BLaER1 treated with 17β-estradiol and CSF1 and Interleukin-3, amounts not matched to agents 10 nM and 100 nM (cell line): ENCODE data around the gene GRAMD1B.

ENCODE experiments used
- H3K27ac ChIP-seq, 11 experiments: shearing (Covaris generic); formaldehyde crosslinking; 2 replicates each; pipeline ENCODE4 v1.8.1; 2022
- H3K27me3 ChIP-seq, 11 experiments: shearing (Covaris generic); formaldehyde crosslinking; 2 replicates each; pipeline ENCODE4 v1.8.1; 2022
- H3K36me3 ChIP-seq, 11 experiments: shearing (Covaris generic); formaldehyde crosslinking; 2 replicates each; pipeline ENCODE4 v1.8.1; 2022
- H3K4me1 ChIP-seq, 10 experiments: shearing (Covaris generic); formaldehyde crosslinking; 2 replicates each; pipeline ENCODE4 v1.8.1; 2022
- H3K4me2 ChIP-seq, 11 experiments: shearing (Covaris generic); formaldehyde crosslinking; 2 replicates each; pipeline ENCODE4 v1.8.1; 2022
- H3K4me3 ChIP-seq, 10 experiments: shearing (Covaris generic); formaldehyde crosslinking; 2 replicates each; pipeline ENCODE4 v1.8.1; 2022
- H3K9ac ChIP-seq, 11 experiments: shearing (Covaris generic); formaldehyde crosslinking; 2 replicates each; pipeline ENCODE4 v1.8.1; 2022
- H3K9me3 ChIP-seq, 11 experiments: shearing (Covaris generic); formaldehyde crosslinking; replicated peaks in 1 of 11; 2 replicates each; pipeline ENCODE4 v1.8.1; 2022
- H4K20me1 ChIP-seq, 11 experiments: shearing (Covaris generic); formaldehyde crosslinking; 2 replicates each; pipeline ENCODE4 v1.8.1; 2022
- Cebpa-rat ChIP-seq, 11 experiments: shearing (Covaris generic); IDR thresholded peaks; 2 replicates each; pipeline ENCODE4 v1.8.1; 2022

GRAMD1B gene

GRCh38 chr11:123434911-123435310, 4.8 kb downstream of the GRAMD1B start:
- no peak overlapping the region for H3K27ac ChIP-seq
- no peak overlapping the region for H3K9ac ChIP-seq
- peaks cover 0 to 11% (median 0%) of the 10 kb centered on the region in 11 experiments; a peak in 1 of 22 replicates for H4K20me1 ChIP-seq
- TF ChIP-seq Cebpa-rat (IDR thresholded peaks at IDR 0.05) = no peak
- no peak overlapping the region for H3K4me3 ChIP-seq
- H3K36me3 ChIP-seq = peaks cover 0 to 26% (median 0%) of the 10 kb centered on the region in 11 experiments; a peak in 9 of 22 replicates
- H3K9me3 ChIP-seq = peaks cover 0 to 2% (median 0%) of the 10 kb centered on the region in 11 experiments; a peak in 1 of 22 replicates
- no peaks in the 10 kb centered on the region for H3K27me3 ChIP-seq
- H3K4me1 ChIP-seq = peaks cover 38 to 58% (median 52%) of the 10 kb centered on the region in 10 experiments
- peak overlapping the region in 5 of 11 experiments; percentile 25 to 73 (median 56); a peak in 10 of 22 replicates for H3K4me2 ChIP-seq

- H4K20me1 ChIP-seq = peaks cover 0 to 11% (median 0%) of the 10 kb centered on the region in 11 experiments; a peak in 1 of 22 replicates
- H3K27me3 ChIP-seq = no peaks in the 10 kb centered on the region
- no peak overlapping the region for H3K27ac ChIP-seq
- H3K9me3 ChIP-seq = peaks cover 0 to 17% (median 8%) of the 10 kb centered on the region in 11 experiments; a peak in 11 of 22 replicates
- peaks cover 0 to 42% (median 6%) of the 10 kb centered on the region in 11 experiments; a peak in 13 of 22 replicates for H3K36me3 ChIP-seq
- peaks cover 29 to 48% (median 39%) of the 10 kb centered on the region in 10 experiments for H3K4me1 ChIP-seq
- H3K9ac ChIP-seq = no peak overlapping the region
- no peak for TF ChIP-seq Cebpa-rat (IDR thresholded peaks at IDR 0.05)
- H3K4me2 ChIP-seq = no peak overlapping the region; a peak in 1 of 22 replicates
- no peak overlapping the region for H3K4me3 ChIP-seq
Measured at GRCh38 chr11:123437236-123437979, 7.3 kb downstream of the GRAMD1B start.

- peaks cover 0 to 42% (median 6%) of the 10 kb centered on the region in 11 experiments; a peak in 13 of 22 replicates for H3K36me3 ChIP-seq
- H3K4me1 ChIP-seq = peaks cover 26 to 43% (median 31%) of the 10 kb centered on the region in 10 experiments
- no peak overlapping the region for H3K27ac ChIP-seq
- no peaks in the 10 kb centered on the region for H3K27me3 ChIP-seq
- peaks cover 0 to 25% (median 10%) of the 10 kb centered on the region in 11 experiments; a peak in 14 of 22 replicates for H3K9me3 ChIP-seq
- TF ChIP-seq Cebpa-rat (IDR thresholded peaks at IDR 0.05) = no peak
- no peak overlapping the region for H3K4me3 ChIP-seq
- peaks cover 0 to 11% (median 0%) of the 10 kb centered on the region in 11 experiments; a peak in 1 of 22 replicates for H4K20me1 ChIP-seq
- H3K9ac ChIP-seq = no peak overlapping the region
- peak overlapping the region in 9 of 11 experiments; percentile 30 to 67 (median 50); a peak in 15 of 22 replicates for H3K4me2 ChIP-seq
Measured at GRCh38 chr11:123438131-123438627, 8.1 kb downstream of the GRAMD1B start.

GRCh38 chr11:123439616-123440015, 9.5 kb downstream of the GRAMD1B start:
- H3K4me1 ChIP-seq = peaks cover 23 to 44% (median 29%) of the 10 kb centered on the region in 10 experiments
- peak overlapping the region; percentile 30 to 67 (median 50) for H3K4me2 ChIP-seq

GRCh38 chr11:123441161-123441560, 11.1 kb downstream of the GRAMD1B start:
- Histone ChIP-seq H3K9ac (no peak overlapping the region), H3K4me2 (no peak overlapping the region), H3K9me3 (peaks cover 0 to 31% (median 13%) of the 10 kb centered on the region in 11 experiments; a peak in 14 of 22 replicates), H3K27me3 (no peaks in the 10 kb centered on the region), H3K4me1 (peaks cover 18 to 36% (median 28%) of the 10 kb centered on the region in 10 experiments), H3K36me3 (peaks cover 0 to 52% (median 16%) of the 10 kb centered on the region in 11 experiments; a peak in 13 of 22 replicates), H3K4me3 (no peak overlapping the region), H3K27ac (no peak overlapping the region), H4K20me1 (peaks cover 0 to 11% (median 0%) of the 10 kb centered on the region in 11 experiments; a peak in 1 of 22 replicates)
- TF ChIP-seq Cebpa-rat (IDR thresholded peaks at IDR 0.05) = no peak

More at GRCh38 chr11:123439616-123440015, 9.5 kb downstream of the GRAMD1B start:
- TF ChIP-seq Cebpa-rat (IDR thresholded peaks at IDR 0.05) = no peak
- Histone ChIP-seq H3K27ac (no peak overlapping the region), H3K9ac (peak overlapping the region in 1 of 11 experiments; percentile 6; a peak in 1 of 22 replicates), H3K36me3 (peaks cover 0 to 48% (median 6%) of the 10 kb centered on the region in 11 experiments; a peak in 13 of 22 replicates), H3K4me3 (no peak overlapping the region), H3K9me3 (peaks cover 0 to 31% (median 13%) of the 10 kb centered on the region in 11 experiments; a peak in 14 of 22 replicates), H4K20me1 (peaks cover 0 to 11% (median 0%) of the 10 kb centered on the region in 11 experiments; a peak in 1 of 22 replicates), H3K27me3 (no peaks in the 10 kb centered on the region)

- no peak overlapping the region for H3K4me3 ChIP-seq
- peak overlapping the region in 2 of 11 experiments; percentile 9 to 19; a peak in 2 of 22 replicates for H3K4me2 ChIP-seq
- no peak overlapping the region for H3K27ac ChIP-seq
- H3K27me3 ChIP-seq = no peaks in the 10 kb centered on the region
- no peak overlapping the region for H3K9ac ChIP-seq
- H3K9me3 ChIP-seq = peaks cover 0 to 31% (median 13%) of the 10 kb centered on the region in 11 experiments; a peak in 14 of 22 replicates
- H4K20me1 ChIP-seq = peaks cover 0 to 8% (median 0%) of the 10 kb centered on the region in 11 experiments; a peak in 2 of 22 replicates
- peaks cover 9 to 21% (median 13%) of the 10 kb centered on the region in 10 experiments for H3K4me1 ChIP-seq
- H3K36me3 ChIP-seq = peaks cover 0 to 42% (median 18%) of the 10 kb centered on the region in 11 experiments; a peak in 11 of 22 replicates
- no peak for TF ChIP-seq Cebpa-rat (IDR thresholded peaks at IDR 0.05)
Measured at GRCh38 chr11:123443851-123444623, 14.0 kb downstream of the GRAMD1B start.

- Histone ChIP-seq H3K4me3 (no peak overlapping the region), H3K4me2 (no peak overlapping the region), H3K36me3 (peaks cover 0 to 24% (median 4%) of the 10 kb centered on the region in 11 experiments; a peak in 9 of 22 replicates), H3K9me3 (peaks cover 0 to under 1% (median 0%) of the 10 kb centered on the region in 11 experiments; a peak in 1 of 22 replicates), H4K20me1 (peaks cover 0 to 8% (median 0%) of the 10 kb centered on the region in 11 experiments; a peak in 2 of 22 replicates), H3K4me1 (peaks cover 32 to 51% (median 43%) of the 10 kb centered on the region in 10 experiments), H3K27me3 (no peaks in the 10 kb centered on the region), H3K9ac (no peak overlapping the region), H3K27ac (no peak overlapping the region)
- TF ChIP-seq Cebpa-rat (IDR thresholded peaks at IDR 0.05) = no peak
Measured at GRCh38 chr11:123448823-123449222, 18.8 kb downstream of the GRAMD1B start.

- H3K9ac ChIP-seq = no peak overlapping the region
- H3K9me3 ChIP-seq = no peaks in the 10 kb centered on the region
- TF ChIP-seq Cebpa-rat (IDR thresholded peaks at IDR 0.05) = no peak
- peak overlapping the region in 5 of 11 experiments; percentile 16 to 66 (median 27); a peak in 6 of 22 replicates for H3K4me2 ChIP-seq
- no peak overlapping the region for H3K4me3 ChIP-seq
- peaks cover 38 to 57% (median 49%) of the 10 kb centered on the region in 10 experiments for H3K4me1 ChIP-seq
- H4K20me1 ChIP-seq = peaks cover 0 to 8% (median 0%) of the 10 kb centered on the region in 11 experiments; a peak in 2 of 22 replicates
- H3K27ac ChIP-seq = no peak overlapping the region
- peaks cover 0 to 24% (median 4%) of the 10 kb centered on the region in 11 experiments; a peak in 9 of 22 replicates for H3K36me3 ChIP-seq
- no peaks in the 10 kb centered on the region for H3K27me3 ChIP-seq
Measured at GRCh38 chr11:123449436-123449835, 19.4 kb downstream of the GRAMD1B start.
